ENCODE data around the gene CD37.

- no peak for TF ChIP-seq CTCF (IDR thresholded peaks at IDR 0.05; ENCODE audit: insufficient read depth, low read length, poor library complexity, severe bottlenecking)
- TF ChIP-seq EZH2phosphoT487 (conservative IDR thresholded peaks at IDR 0.05; ENCODE audit: low read length): no peak
Measured at GRCh38 chr19:49335071-49335783, at the start of gene CD37.
